GM12865 (cell line): ENCODE measurements around the gene SBF1.
A peak's percentile ranks its signal among the peaks of the same experiment; 100 is the strongest.
"Not testable (repeated sequence)": the region's sequence is repeated elsewhere in the genome, so short reads cannot be mapped to it uniquely, and the experiment has no call there.

ENCODE experiments used
- DNase-seq: peaks from one replicate; pipeline ENCODE4 v3.0.0; 2010; ENCODE audit warnings: low read depth
- H3K4me3 ChIP-seq: 2 replicates; pipeline ENCODE4 v1.5.1; 2011; ENCODE audit warnings: mild to moderate bottlenecking, low read depth, low read length, control low read depth
- TF ChIP-seq, protein P1 (sequence below): IDR thresholded peaks from 2 replicates; pipeline ENCODE4 v1.5.1; 2011; ENCODE audit warnings: low read length, control low read depth, low read depth, inconsistent platforms; ENCODE audit not compliant: insufficient read depth; ENCODE audit errors: missing control alignments

The SBF1 gene

DNA sequence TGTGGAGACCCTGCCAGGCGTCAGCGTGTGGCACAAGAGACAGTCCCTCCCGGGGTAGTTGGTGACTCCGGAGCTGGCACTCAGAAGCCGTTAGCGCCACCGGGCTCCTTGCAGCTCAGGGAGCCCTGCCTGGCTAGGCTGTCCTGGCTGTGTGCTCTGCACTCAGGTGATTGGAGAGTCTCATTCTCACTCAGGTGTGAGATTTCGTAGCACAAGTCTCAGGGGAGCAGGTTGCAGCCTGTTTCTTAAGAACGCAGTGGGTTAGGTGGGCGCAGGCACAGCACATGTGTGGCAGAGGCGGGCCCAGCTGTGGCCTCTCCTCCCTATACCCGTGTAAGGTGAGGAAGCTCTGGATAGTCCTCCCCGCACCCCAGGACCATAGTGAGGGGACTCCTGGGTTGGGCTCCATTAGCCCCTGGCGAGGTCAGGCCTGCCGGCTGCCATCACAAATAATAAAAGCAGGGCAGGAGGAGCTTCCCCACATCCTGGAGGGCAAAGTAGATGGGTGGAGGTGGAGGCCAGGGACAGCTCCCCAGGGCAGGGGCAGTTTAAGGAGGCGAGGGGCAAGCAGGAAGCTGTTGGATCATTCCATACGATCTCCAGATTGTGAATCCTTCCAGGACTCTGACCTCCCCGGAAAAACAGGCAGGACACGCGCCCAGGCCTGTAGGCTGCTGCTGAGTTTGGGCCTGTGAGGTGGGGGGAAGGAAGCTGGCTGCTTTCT lies 39.4 kb downstream of the SBF1 start:
- DNase-seq, result no peak
- TF ChIP-seq, protein P1, sequence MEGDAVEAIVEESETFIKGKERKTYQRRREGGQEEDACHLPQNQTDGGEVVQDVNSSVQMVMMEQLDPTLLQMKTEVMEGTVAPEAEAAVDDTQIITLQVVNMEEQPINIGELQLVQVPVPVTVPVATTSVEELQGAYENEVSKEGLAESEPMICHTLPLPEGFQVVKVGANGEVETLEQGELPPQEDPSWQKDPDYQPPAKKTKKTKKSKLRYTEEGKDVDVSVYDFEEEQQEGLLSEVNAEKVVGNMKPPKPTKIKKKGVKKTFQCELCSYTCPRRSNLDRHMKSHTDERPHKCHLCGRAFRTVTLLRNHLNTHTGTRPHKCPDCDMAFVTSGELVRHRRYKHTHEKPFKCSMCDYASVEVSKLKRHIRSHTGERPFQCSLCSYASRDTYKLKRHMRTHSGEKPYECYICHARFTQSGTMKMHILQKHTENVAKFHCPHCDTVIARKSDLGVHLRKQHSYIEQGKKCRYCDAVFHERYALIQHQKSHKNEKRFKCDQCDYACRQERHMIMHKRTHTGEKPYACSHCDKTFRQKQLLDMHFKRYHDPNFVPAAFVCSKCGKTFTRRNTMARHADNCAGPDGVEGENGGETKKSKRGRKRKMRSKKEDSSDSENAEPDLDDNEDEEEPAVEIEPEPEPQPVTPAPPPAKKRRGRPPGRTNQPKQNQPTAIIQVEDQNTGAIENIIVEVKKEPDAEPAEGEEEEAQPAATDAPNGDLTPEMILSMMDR, result no peak
- no peak overlapping the region for H3K4me3 ChIP-seq

DNA sequence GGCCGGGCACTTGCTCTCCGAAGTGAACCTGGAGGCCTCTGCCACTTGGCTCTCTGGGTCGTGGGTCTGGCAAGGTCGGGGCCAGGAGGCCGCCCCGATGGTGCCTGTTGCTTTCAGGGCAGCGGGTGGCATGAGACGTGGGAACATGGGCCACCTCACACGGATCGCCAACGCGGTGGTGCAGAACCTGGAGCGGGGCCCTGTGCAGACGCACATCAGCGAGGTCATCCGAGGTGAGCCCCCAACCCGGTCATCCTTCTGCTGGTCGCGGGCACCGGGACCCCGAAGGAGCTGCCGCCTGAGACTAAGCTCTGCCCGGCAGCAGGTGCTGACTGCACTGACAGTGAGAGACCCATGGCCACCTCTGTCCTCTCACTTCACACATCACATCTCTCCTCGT lies 40.0 kb downstream of the SBF1 start:
- no peak overlapping the region for H3K4me3 ChIP-seq
- TF ChIP-seq, protein P1, result no peak
- peak; percentile 1 for DNase-seq

DNA sequence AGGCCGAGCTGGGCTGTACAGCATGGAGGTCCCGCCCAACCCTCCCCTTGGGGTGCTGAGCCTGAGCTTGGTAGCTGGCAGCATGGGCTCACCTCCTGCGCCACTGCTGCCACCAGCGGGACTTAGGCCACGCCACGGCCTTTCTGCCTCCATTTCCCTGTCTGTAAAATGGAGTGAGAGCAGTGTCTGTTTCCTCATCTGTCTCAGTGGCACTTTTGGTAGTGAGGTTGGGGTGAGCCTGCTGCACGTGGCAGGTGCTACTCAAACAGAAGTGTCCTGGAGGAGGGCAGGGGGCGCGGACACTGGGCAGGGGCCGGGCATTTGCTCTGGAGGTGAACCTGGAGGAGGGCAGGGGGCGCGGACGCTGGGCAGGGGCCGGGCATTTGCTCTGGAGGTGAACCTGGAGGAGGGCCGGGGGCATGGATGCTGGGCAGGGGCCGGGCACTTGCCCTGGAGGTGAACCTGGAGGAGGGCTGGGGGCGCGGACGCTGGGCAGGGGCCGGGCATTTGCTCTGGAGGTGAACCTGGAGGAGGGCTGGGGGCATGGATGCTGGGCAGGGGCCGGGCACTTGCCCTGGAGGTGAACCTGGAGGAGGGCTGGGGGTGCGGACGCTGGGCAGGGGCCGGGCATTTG lies 41.8 kb downstream of the SBF1 start:
- DNase-seq, H3K4me3 ChIP-seq: not testable (repeated sequence)

DNA sequence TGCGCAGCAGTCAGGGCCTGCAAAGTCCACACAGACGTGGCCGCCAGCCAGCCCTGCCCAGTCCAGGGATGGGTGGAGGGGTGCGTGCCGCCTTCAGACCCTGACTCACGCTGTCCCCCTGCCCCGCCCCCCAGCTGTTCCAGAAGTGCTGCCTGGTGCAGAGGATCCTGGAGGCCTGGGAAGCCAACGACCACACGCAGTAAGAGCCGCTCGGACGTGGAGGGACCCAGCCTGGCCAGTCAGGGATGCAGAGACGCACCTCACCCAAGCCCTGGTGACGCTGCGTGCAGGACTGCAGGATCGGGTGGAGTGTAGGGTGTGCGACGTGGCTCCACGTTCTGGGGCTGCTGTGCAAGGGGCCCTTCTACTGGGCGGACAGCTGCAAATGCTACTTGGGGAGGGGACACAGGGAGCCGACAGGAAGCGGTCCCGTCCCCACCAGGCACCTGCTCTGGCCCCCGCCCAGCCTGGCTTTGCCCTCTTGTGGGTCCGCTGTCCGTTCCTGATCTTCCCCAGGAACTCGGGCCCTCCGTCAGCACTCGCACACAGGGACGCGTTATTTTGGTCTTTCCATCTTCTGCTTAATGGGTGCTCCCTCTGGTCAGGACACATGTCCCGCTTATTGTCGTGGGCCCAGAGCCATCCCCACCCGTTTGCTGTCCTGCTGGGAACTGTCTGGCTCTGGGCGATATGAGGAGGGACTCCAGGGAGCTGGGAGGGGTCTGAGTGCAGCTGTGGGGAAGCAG lies 42.5 kb downstream of the SBF1 start:
- no peak for DNase-seq
- no peak overlapping the region for H3K4me3 ChIP-seq
- TF ChIP-seq, protein P1, result no peak

DNA sequence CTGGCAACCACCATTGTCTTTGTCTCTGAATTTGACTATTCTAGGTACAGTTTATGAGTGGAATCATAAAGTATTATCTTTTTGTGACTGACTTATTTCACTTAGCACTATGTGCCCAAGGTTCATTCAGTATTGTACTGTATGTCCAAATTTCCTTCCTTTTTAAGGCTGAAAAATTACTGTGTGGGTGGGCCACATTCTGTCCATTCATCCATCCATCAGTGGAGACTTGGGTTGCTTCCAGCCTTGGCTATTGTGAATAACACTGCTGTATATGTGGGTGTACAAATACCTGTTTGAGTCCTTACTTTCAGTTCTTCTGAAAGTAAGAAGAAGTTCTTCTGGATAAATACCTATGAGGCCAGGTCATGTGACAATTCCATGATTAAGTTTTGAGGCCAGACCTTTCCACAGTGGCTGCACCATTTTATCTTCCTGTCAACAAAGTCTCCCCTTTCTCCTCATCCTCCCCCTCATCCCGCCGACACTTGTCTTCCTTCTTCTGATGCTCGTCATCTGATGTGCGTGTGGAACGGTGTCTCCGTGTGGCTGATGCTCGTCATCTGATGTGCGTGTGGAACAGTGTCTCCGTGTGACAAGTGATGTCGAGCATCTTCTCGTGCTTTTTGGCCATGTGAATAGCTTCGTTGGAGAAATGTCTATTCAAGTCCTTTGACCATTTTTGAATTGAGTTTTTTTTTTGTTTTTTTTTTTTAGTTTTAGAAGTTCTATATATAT lies 49.5 kb downstream of the SBF1 start:
- H3K4me3 ChIP-seq, result no peak overlapping the region
- TF ChIP-seq, protein P1, result no peak
- DNase-seq, result no peak

DNA sequence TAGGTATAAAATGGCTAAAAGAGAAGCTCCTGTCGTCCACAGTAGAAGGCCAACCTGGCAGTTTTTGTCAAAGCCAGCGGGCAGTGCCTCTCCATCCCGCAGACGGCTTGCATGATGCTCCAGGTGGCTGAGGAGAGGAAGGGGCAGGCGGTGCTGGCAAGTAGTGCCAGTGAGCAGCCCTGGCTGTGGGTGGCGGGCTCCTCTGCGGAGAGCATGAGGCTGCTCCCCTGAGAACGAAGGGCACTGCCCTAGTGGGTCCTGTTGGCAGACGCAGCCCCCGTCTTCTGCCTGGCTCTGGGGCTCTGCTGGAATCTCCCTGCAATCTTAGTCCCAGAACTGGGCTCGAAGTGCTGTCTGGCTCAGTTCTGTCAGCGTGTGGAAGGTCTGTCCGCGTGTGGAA lies 50.9 kb downstream of the SBF1 start:
- no peak overlapping the region for H3K4me3 ChIP-seq
- DNase-seq, result no peak
- TF ChIP-seq, protein P1, result no peak
